SK-N-SH treated with all-trans-retinoic acid at 6 μM for 48 hours (cell line): ENCODE measurements around the gene RUNDC3A.

ENCODE experiments used
- ARNTL ChIP-seq: fragments of 450-650 bp; formaldehyde crosslinking; IDR thresholded peaks from 2 replicates; pipeline ENCODE4 v1.5.0; 2020; ENCODE audit warnings: low read depth, mild to moderate bottlenecking, moderate library complexity, borderline replicate concordance
- GLIS3 ChIP-seq: fragments of 250-450 bp; sonication (Bioruptor Pico); IDR thresholded peaks from 2 replicates; pipeline ENCODE4 v1.5.0; 2020; ENCODE audit warnings: mild to moderate bottlenecking, moderate library complexity
- SNAI2 ChIP-seq: fragments of 250-450 bp; sonication (Bioruptor Pico); IDR thresholded peaks from 2 replicates; pipeline ENCODE4 v1.5.0; 2020; ENCODE audit warnings: mild to moderate bottlenecking, moderate library complexity
- ZNF565 ChIP-seq: fragments of 450-650 bp; formaldehyde crosslinking; conservative IDR thresholded peaks from 2 replicates; pipeline ENCODE4 v1.5.0; 2020; ENCODE audit warnings: low read depth, mild to moderate bottlenecking, moderate library complexity
- ZNF70 ChIP-seq: fragments of 450-650 bp; formaldehyde crosslinking; IDR thresholded peaks from 2 replicates; pipeline ENCODE4 v1.5.0; 2020; ENCODE audit warnings: mild to moderate bottlenecking, moderate library complexity
- ZNF8 ChIP-seq: fragments of 450-650 bp; formaldehyde crosslinking; IDR thresholded peaks from 2 replicates; pipeline ENCODE4 v1.5.0; 2020; ENCODE audit warnings: mild to moderate bottlenecking, moderate library complexity
- TF ChIP-seq, protein P1 (sequence below): fragments of 250-450 bp; sonication (Bioruptor Pico); IDR thresholded peaks from 2 replicates; pipeline ENCODE4 v1.5.0; 2020; ENCODE audit warnings: mild to moderate bottlenecking, moderate library complexity
- TF ChIP-seq, protein P2 (sequence below): fragments of 250-450 bp; sonication (Bioruptor Pico); IDR thresholded peaks from 2 replicates; pipeline ENCODE4 v1.5.1; 2020; ENCODE audit warnings: low read depth, mild to moderate bottlenecking, moderate library complexity
- TF ChIP-seq, protein P3 (sequence below): fragments of 250-450 bp; sonication (Bioruptor Pico); IDR thresholded peaks from 2 replicates; pipeline ENCODE4 v1.8.0; 2020; ENCODE audit warnings: mild to moderate bottlenecking, moderate library complexity, borderline replicate concordance

DNA sequence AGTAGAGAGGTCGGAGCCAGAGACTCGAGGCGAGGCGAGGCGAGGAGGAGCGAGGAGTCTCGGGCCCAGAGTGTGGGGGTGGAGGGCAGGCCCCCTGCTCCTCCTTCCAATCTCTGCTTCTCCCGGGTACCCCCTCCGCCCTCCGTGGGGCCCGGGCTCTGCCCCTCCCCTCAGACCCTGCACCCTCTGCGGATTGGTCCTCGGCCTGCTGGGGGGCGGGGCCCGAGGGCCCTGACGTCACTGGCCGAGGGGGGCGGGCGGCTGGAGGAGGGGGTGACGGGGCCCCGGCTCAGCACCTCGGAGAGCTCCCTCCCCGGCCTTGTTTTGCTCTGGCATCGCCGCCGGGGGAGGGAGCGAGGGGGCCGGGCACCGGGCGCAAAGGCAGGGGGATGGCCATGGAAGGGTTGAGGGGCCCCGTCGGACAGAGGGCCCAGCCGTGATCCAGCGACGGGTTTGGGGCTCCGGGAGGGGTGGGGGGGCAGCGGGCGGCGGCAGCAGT is at the start of gene RUNDC3A:
- TF ChIP-seq, protein P1, sequence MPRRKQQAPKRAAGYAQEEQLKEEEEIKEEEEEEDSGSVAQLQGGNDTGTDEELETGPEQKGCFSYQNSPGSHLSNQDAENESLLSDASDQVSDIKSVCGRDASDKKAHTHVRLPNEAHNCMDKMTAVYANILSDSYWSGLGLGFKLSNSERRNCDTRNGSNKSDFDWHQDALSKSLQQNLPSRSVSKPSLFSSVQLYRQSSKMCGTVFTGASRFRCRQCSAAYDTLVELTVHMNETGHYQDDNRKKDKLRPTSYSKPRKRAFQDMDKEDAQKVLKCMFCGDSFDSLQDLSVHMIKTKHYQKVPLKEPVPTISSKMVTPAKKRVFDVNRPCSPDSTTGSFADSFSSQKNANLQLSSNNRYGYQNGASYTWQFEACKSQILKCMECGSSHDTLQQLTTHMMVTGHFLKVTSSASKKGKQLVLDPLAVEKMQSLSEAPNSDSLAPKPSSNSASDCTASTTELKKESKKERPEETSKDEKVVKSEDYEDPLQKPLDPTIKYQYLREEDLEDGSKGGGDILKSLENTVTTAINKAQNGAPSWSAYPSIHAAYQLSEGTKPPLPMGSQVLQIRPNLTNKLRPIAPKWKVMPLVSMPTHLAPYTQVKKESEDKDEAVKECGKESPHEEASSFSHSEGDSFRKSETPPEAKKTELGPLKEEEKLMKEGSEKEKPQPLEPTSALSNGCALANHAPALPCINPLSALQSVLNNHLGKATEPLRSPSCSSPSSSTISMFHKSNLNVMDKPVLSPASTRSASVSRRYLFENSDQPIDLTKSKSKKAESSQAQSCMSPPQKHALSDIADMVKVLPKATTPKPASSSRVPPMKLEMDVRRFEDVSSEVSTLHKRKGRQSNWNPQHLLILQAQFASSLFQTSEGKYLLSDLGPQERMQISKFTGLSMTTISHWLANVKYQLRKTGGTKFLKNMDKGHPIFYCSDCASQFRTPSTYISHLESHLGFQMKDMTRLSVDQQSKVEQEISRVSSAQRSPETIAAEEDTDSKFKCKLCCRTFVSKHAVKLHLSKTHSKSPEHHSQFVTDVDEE (CRISPR knock-in tag): no peak
- TF ChIP-seq ARNTL (no peak), SNAI2 (CRISPR knock-in tag) (no peak), GLIS3 (CRISPR knock-in tag) (no peak), ZNF565 (CRISPR knock-in tag) (no peak), ZNF8 (CRISPR knock-in tag) (no peak), ZNF70 (CRISPR knock-in tag) (no peak)
- TF ChIP-seq, protein P2, sequence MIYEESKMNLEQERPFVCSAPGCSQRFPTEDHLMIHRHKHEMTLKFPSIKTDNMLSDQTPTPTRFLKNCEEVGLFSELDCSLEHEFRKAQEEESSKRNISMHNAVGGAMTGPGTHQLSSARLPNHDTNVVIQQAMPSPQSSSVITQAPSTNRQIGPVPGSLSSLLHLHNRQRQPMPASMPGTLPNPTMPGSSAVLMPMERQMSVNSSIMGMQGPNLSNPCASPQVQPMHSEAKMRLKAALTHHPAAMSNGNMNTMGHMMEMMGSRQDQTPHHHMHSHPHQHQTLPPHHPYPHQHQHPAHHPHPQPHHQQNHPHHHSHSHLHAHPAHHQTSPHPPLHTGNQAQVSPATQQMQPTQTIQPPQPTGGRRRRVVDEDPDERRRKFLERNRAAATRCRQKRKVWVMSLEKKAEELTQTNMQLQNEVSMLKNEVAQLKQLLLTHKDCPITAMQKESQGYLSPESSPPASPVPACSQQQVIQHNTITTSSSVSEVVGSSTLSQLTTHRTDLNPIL (CRISPR knock-in tag): no peak
- TF ChIP-seq, protein P3, sequence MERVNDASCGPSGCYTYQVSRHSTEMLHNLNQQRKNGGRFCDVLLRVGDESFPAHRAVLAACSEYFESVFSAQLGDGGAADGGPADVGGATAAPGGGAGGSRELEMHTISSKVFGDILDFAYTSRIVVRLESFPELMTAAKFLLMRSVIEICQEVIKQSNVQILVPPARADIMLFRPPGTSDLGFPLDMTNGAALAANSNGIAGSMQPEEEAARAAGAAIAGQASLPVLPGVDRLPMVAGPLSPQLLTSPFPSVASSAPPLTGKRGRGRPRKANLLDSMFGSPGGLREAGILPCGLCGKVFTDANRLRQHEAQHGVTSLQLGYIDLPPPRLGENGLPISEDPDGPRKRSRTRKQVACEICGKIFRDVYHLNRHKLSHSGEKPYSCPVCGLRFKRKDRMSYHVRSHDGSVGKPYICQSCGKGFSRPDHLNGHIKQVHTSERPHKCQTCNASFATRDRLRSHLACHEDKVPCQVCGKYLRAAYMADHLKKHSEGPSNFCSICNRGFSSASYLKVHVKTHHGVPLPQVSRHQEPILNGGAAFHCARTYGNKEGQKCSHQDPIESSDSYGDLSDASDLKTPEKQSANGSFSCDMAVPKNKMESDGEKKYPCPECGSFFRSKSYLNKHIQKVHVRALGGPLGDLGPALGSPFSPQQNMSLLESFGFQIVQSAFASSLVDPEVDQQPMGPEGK (CRISPR knock-in tag): peak; percentile 85
